GM12891 (cell line): Measurements from ENCODE around the gene LHCGR.

Source experiments
- PAX5 ChIP-seq: IDR thresholded peaks from 2 replicates; pipeline ENCODE4 v1.6.1; 2011; ENCODE audit warnings: low read length, moderate library complexity, mild to moderate bottlenecking; ENCODE audit not compliant: insufficient read depth, severe bottlenecking
- POLR2A ChIP-seq: IDR thresholded peaks from 2 replicates; pipeline ENCODE4 v1.6.1; 2011; ENCODE audit warnings: low read depth, low read length, control low read depth
- POLR2AphosphoS5 ChIP-seq: IDR thresholded peaks from 2 replicates; pipeline ENCODE4 v1.6.1; 2011; ENCODE audit warnings: low read depth, low read length, control low read depth
- POU2F2 ChIP-seq: IDR thresholded peaks from 2 replicates; pipeline ENCODE4 v1.6.1; 2011; ENCODE audit warnings: low read depth, mild to moderate bottlenecking, control low read depth, low read length, moderate library complexity
- SPI1 ChIP-seq: IDR thresholded peaks from 2 replicates; pipeline ENCODE4 v1.6.1; 2011; ENCODE audit warnings: low read depth, low read length, control low read depth
- TAF1 ChIP-seq: IDR thresholded peaks from 2 replicates; pipeline ENCODE4 v1.6.1; 2011; ENCODE audit warnings: low read depth, low read length, control low read depth

- TF ChIP-seq POLR2AphosphoS5 (no peak), SPI1 (no peak), POLR2A (no peak), POU2F2 (no peak), TAF1 (no peak), PAX5 (no peak)
These were observed 33.1 kb downstream of the LHCGR start for GRCh38 chr2:48722391-48722790.
